GM23338 (cell line): ENCODE measurements around the gene ANKRD11.

ENCODE experiments used
- CREB1 ChIP-seq: fragments of 250-450 bp; sonication (Bioruptor Pico); IDR thresholded peaks from 2 replicates; pipeline ENCODE4 v1.5.0; 2020; ENCODE audit warnings: low read depth, mild to moderate bottlenecking, moderate library complexity
- EZH2 ChIP-seq: fragments of 200-600 bp; sonication (generic); IDR thresholded peaks from one replicate; pipeline ENCODE4 v1.8.0; 2017; ENCODE audit warnings: antibody characterized with exemption, mild to moderate bottlenecking, low read depth; ENCODE audit not compliant: unreplicated experiment
- EZH2phosphoT487 ChIP-seq: fragments of 200-600 bp; sonication (generic); IDR thresholded peaks from one replicate; pipeline ENCODE4 v1.8.1; 2018; ENCODE audit warnings: antibody characterized with exemption; ENCODE audit not compliant: unreplicated experiment
- JUNB ChIP-seq: IDR thresholded peaks from one replicate; pipeline ENCODE4 v1.6.1; 2016; ENCODE audit warnings: antibody characterized with exemption; ENCODE audit not compliant: unreplicated experiment
- POLR2AphosphoS5 ChIP-seq: IDR thresholded peaks from 2 replicates; pipeline ENCODE4 v1.6.1; 2016; ENCODE audit warnings: antibody characterized with exemption, low read depth
- STAT1 ChIP-seq: IDR thresholded peaks from one replicate; pipeline ENCODE4 v1.6.1; 2016; ENCODE audit warnings: antibody characterized with exemption; ENCODE audit not compliant: unreplicated experiment
- ZNF114 ChIP-seq: fragments of 250-450 bp; sonication (Bioruptor Pico); IDR thresholded peaks from 2 replicates; pipeline ENCODE4 v1.5.0; 2020; ENCODE audit warnings: mild to moderate bottlenecking, moderate library complexity
- TF ChIP-seq, protein P1 (sequence below), 2 experiments: fragments of 200-600 bp in 1 of 2; sonication (generic) in 1 of 2; conservative IDR thresholded peaks; 2 replicates each; pipeline versions ENCODE4 v1.5.1 to v1.6.1; 2016 to 2017; ENCODE audit warnings: antibody characterized with exemption in 2 of 2, low read depth in 2 of 2, mild to moderate bottlenecking in 2 of 2, moderate library complexity in 1 of 2
- TF ChIP-seq, protein P2 (sequence below): IDR thresholded peaks from one replicate; pipeline ENCODE4 v1.6.1; 2018; ENCODE audit warnings: antibody characterized with exemption; ENCODE audit not compliant: unreplicated experiment
- TF ChIP-seq, protein P3 (sequence below): IDR thresholded peaks from 2 replicates; pipeline ENCODE4 v1.6.1; 2016; ENCODE audit warnings: antibody characterized with exemption

DNA sequence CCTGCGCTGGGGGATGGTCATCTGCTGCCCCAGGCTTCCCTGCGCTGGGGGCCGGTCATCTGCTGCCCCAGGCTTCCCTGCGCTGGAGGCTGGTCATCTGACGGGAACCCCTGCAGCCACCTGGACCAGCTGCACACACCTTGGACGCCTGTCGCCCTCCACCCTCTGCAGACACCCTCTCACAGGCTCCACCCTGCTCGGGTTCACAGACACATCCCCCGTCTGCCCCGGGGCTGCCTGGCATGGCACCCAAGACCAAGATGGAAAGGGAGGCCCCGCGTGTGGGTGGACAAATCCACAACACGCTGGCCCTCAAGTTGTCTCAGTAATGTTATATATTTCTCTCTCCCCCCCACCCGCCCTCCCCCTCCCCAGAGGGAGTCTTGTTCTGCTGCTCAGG lies 89.6 kb downstream of the ANKRD11 start:
- TF ChIP-seq, protein P1, sequence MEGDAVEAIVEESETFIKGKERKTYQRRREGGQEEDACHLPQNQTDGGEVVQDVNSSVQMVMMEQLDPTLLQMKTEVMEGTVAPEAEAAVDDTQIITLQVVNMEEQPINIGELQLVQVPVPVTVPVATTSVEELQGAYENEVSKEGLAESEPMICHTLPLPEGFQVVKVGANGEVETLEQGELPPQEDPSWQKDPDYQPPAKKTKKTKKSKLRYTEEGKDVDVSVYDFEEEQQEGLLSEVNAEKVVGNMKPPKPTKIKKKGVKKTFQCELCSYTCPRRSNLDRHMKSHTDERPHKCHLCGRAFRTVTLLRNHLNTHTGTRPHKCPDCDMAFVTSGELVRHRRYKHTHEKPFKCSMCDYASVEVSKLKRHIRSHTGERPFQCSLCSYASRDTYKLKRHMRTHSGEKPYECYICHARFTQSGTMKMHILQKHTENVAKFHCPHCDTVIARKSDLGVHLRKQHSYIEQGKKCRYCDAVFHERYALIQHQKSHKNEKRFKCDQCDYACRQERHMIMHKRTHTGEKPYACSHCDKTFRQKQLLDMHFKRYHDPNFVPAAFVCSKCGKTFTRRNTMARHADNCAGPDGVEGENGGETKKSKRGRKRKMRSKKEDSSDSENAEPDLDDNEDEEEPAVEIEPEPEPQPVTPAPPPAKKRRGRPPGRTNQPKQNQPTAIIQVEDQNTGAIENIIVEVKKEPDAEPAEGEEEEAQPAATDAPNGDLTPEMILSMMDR (conservative IDR thresholded peaks at IDR 0.05; ENCODE audit: low read depth in 2 of 2): no peak
- no peak for TF ChIP-seq EZH2
- TF ChIP-seq CREB1 (CRISPR knock-in tag): no peak
- TF ChIP-seq, protein P2, sequence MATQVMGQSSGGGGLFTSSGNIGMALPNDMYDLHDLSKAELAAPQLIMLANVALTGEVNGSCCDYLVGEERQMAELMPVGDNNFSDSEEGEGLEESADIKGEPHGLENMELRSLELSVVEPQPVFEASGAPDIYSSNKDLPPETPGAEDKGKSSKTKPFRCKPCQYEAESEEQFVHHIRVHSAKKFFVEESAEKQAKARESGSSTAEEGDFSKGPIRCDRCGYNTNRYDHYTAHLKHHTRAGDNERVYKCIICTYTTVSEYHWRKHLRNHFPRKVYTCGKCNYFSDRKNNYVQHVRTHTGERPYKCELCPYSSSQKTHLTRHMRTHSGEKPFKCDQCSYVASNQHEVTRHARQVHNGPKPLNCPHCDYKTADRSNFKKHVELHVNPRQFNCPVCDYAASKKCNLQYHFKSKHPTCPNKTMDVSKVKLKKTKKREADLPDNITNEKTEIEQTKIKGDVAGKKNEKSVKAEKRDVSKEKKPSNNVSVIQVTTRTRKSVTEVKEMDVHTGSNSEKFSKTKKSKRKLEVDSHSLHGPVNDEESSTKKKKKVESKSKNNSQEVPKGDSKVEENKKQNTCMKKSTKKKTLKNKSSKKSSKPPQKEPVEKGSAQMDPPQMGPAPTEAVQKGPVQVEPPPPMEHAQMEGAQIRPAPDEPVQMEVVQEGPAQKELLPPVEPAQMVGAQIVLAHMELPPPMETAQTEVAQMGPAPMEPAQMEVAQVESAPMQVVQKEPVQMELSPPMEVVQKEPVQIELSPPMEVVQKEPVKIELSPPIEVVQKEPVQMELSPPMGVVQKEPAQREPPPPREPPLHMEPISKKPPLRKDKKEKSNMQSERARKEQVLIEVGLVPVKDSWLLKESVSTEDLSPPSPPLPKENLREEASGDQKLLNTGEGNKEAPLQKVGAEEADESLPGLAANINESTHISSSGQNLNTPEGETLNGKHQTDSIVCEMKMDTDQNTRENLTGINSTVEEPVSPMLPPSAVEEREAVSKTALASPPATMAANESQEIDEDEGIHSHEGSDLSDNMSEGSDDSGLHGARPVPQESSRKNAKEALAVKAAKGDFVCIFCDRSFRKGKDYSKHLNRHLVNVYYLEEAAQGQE: no peak
- TF ChIP-seq, protein P3, sequence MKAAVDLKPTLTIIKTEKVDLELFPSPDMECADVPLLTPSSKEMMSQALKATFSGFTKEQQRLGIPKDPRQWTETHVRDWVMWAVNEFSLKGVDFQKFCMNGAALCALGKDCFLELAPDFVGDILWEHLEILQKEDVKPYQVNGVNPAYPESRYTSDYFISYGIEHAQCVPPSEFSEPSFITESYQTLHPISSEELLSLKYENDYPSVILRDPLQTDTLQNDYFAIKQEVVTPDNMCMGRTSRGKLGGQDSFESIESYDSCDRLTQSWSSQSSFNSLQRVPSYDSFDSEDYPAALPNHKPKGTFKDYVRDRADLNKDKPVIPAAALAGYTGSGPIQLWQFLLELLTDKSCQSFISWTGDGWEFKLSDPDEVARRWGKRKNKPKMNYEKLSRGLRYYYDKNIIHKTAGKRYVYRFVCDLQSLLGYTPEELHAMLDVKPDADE: no peak
- TF ChIP-seq STAT1: no peak
- TF ChIP-seq POLR2AphosphoS5: no peak
- TF ChIP-seq ZNF114: no peak
- TF ChIP-seq EZH2phosphoT487: no peak
- no peak for TF ChIP-seq JUNB
